ENCODE results near the gene RAET1L.

GRCh38 chr6:150072201-150072600 is 46.9 kb upstream of the RAET1L start:
- TF ChIP-seq, protein P1, sequence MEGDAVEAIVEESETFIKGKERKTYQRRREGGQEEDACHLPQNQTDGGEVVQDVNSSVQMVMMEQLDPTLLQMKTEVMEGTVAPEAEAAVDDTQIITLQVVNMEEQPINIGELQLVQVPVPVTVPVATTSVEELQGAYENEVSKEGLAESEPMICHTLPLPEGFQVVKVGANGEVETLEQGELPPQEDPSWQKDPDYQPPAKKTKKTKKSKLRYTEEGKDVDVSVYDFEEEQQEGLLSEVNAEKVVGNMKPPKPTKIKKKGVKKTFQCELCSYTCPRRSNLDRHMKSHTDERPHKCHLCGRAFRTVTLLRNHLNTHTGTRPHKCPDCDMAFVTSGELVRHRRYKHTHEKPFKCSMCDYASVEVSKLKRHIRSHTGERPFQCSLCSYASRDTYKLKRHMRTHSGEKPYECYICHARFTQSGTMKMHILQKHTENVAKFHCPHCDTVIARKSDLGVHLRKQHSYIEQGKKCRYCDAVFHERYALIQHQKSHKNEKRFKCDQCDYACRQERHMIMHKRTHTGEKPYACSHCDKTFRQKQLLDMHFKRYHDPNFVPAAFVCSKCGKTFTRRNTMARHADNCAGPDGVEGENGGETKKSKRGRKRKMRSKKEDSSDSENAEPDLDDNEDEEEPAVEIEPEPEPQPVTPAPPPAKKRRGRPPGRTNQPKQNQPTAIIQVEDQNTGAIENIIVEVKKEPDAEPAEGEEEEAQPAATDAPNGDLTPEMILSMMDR (optimal IDR thresholded peaks at IDR 0.05 in 1 of 3, IDR thresholded peaks at IDR 0.05 in 1 of 3, conservative IDR thresholded peaks at IDR 0.05 in 1 of 3; ENCODE audit: extremely low read depth in 1 of 3, insufficient read depth in 2 of 3, low read length in 3 of 3) = no peak
- TF ChIP-seq EZH2 (IDR thresholded peaks at IDR 0.05; ENCODE audit: low read length) = no peak
